OCI-LY7 (cell line): ENCODE results near the gene RNGTT. TPM values are rescaled to one million over a fixed set of nuclear protein-coding genes. Genes with fewer than 3 reads are reported as not detected.

Experiments used
- BruUV-seq: library from RNA; stranded (reverse); fragments of 400-500 nt; replicated peaks from 2 replicates; lab custom pipeline; 2021; lab: Mats Ljungman, UMichigan
- CTCF ChIA-PET: fragments of 300-600 bp; sonication (Branson Sonifier 250); formaldehyde crosslinking; loops from one replicate; lab custom pipeline; 2022; ENCODE audit warnings: antibody characterized with exemption; ENCODE audit not compliant: unreplicated experiment; lab: Charles Lee
- POLR2A ChIA-PET: fragments of 300-600 bp; sonication (Branson Sonifier 250); formaldehyde crosslinking; loops from one replicate; lab custom pipeline; 2022; ENCODE audit warnings: antibody characterized with exemption; lab: Charles Lee
- DNase-seq: peaks from one replicate; pipeline ENCODE4 v3.0.0-alpha.2; 2015; ENCODE audit warnings: low spot score
- H2AFZ ChIP-seq: fragments of 200-600 bp; sonication (generic), shearing (Covaris generic); 2 replicates; pipeline ENCODE4 v1.6.1; 2014; ENCODE audit warnings: mild to moderate bottlenecking, antibody characterized with exemption, low read length, moderate library complexity
- H3K27ac ChIP-seq: fragments of 200-600 bp; sonication (generic); 2 replicates; pipeline ENCODE4 v1.5.1; 2014; ENCODE audit warnings: mixed run types, low read depth, mild to moderate bottlenecking, moderate library complexity, low read length, inconsistent platforms; ENCODE audit not compliant: poor library complexity, severe bottlenecking
- H3K36me3 ChIP-seq: fragments of 200-600 bp; sonication (generic); 2 replicates; pipeline ENCODE4 v1.6.1; 2014; ENCODE audit warnings: mild to moderate bottlenecking, antibody characterized with exemption, low read length, moderate library complexity, mixed read lengths; ENCODE audit not compliant: insufficient read depth
- H3K4me1 ChIP-seq: fragments of 200-600 bp; sonication (generic); 2 replicates; pipeline ENCODE4 v1.5.1; 2014; ENCODE audit warnings: mild to moderate bottlenecking, low read length; ENCODE audit not compliant: insufficient read depth, poor library complexity, severe bottlenecking
- H3K4me2 ChIP-seq: fragments of 200-600 bp; sonication (generic); 2 replicates; pipeline ENCODE4 v1.6.1; 2014; ENCODE audit warnings: mild to moderate bottlenecking, low read length
- H3K4me3 ChIP-seq: fragments of 200-600 bp; sonication (generic); 2 replicates; pipeline ENCODE4 v1.5.1; 2014; ENCODE audit warnings: mild to moderate bottlenecking, low read depth, low read length; ENCODE audit not compliant: poor library complexity, severe bottlenecking
- H3K79me2 ChIP-seq: fragments of 200-600 bp; sonication (generic); 2 replicates; pipeline ENCODE4 v1.6.1; 2016; ENCODE audit warnings: low read depth, mild to moderate bottlenecking, low read length, moderate library complexity, mixed read lengths; ENCODE audit not compliant: insufficient read depth
- H3K9me2 ChIP-seq: fragments of 200-600 bp; sonication (generic); 2 replicates; pipeline ENCODE4 v1.6.1; 2016; ENCODE audit warnings: mild to moderate bottlenecking, low read length, mixed read lengths; ENCODE audit not compliant: insufficient read depth
- H3K9me3 ChIP-seq: fragments of 200-600 bp; sonication (generic); 2 replicates; pipeline ENCODE4 v1.6.1; 2014; ENCODE audit warnings: mild to moderate bottlenecking, mixed run types, low read length, mixed read lengths
- H4K20me1 ChIP-seq: fragments of 200-600 bp; sonication (generic); 2 replicates; pipeline ENCODE4 v1.6.1; 2014; ENCODE audit warnings: mild to moderate bottlenecking, antibody characterized with exemption, low read length, moderate library complexity, mixed read lengths; ENCODE audit not compliant: insufficient read depth
- EZH2phosphoT487 ChIP-seq: fragments of 200-600 bp; sonication (generic); IDR thresholded peaks from 2 replicates; pipeline ENCODE4 v1.6.1; 2018; ENCODE audit warnings: low read depth, borderline replicate concordance, mild to moderate bottlenecking, mixed run types, antibody characterized with exemption, low read length, moderate library complexity, mixed read lengths
- intact Hi-C: fragments of 100-400 bp; cut with micrococcal nuclease; formaldehyde crosslinking; loops from one replicate; pipeline ENCODE4 v1.10.0; 2022; ENCODE audit not compliant: unreplicated experiment
- total RNA-seq, 2 experiments: library from RNA; depleted of rRNA in 1 of 2; stranded (reverse); fragments of >200 nt in 1 of 2; shearing (Covaris generic) in 1 of 2; gene quantifications; 2 replicates each; pipeline ENCODE4 v1.2.3, GENCODE V29; 2014 to 2022
- TF ChIP-seq, protein P1 (sequence below): fragments of 200-600 bp; sonication (generic); conservative IDR thresholded peaks from 2 replicates; pipeline ENCODE4 v1.5.1; 2014; ENCODE audit warnings: mild to moderate bottlenecking, antibody characterized with exemption, low read length, moderate library complexity, mixed read lengths

RNGTT gene
- total RNA-seq, 2 experiments from 2014 or later = 38.2 to 41.7 TPM

DNA sequence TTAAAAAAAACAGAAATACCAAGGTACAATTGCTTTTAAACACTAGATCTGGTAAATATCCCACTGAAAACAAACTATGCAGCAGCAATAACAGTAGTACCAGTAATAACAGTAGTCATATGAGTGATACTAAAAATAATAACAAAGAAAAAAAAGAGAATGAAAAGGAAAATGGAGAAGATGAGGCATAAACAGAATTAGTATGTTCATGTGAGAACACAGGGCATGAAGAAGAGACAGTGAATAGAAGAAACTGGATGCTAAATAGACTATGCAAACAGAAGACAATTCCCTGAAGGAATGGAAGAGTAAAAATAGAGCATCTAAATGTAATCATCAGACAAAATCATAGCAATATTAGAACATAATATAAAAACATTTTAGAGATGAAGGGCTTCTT lies 121.1 kb downstream of the RNGTT start:
- Histone ChIP-seq H3K4me3 (no peak overlapping the region), H3K4me1 (no peaks in the 10 kb centered on the region), H3K79me2 (no peaks in the 10 kb centered on the region), H2AFZ (no peak overlapping the region), H3K9me3 (no peaks in the 10 kb centered on the region), H3K36me3 (peaks cover 32% of the 10 kb centered on the region), H3K4me2 (no peak overlapping the region), H3K27ac (no peak overlapping the region), H3K9me2 (no peaks in the 10 kb centered on the region), H4K20me1 (no peaks in the 10 kb centered on the region)
- BruUV-seq = no TSS peak
- intact Hi-C loops = no loop called here
- ChIA-PET CTCF (no interaction called here), POLR2A (no interaction called here)
- no peak for DNase-seq
- TF ChIP-seq EZH2phosphoT487 = no peak
- TF ChIP-seq, protein P1, sequence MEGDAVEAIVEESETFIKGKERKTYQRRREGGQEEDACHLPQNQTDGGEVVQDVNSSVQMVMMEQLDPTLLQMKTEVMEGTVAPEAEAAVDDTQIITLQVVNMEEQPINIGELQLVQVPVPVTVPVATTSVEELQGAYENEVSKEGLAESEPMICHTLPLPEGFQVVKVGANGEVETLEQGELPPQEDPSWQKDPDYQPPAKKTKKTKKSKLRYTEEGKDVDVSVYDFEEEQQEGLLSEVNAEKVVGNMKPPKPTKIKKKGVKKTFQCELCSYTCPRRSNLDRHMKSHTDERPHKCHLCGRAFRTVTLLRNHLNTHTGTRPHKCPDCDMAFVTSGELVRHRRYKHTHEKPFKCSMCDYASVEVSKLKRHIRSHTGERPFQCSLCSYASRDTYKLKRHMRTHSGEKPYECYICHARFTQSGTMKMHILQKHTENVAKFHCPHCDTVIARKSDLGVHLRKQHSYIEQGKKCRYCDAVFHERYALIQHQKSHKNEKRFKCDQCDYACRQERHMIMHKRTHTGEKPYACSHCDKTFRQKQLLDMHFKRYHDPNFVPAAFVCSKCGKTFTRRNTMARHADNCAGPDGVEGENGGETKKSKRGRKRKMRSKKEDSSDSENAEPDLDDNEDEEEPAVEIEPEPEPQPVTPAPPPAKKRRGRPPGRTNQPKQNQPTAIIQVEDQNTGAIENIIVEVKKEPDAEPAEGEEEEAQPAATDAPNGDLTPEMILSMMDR = no peak

GRCh38 chr6:88840796-88841539 lies 122.5 kb downstream of the RNGTT start:
- BruUV-seq = no TSS peak
- POLR2A ChIA-PET = interaction anchor here (2.4 kb wide), 1 partner anchor 17 kb away, joined by 13 read pairs; no protein-coding TSS in a partner anchor
- no peaks in the 10 kb centered on the region for H3K9me2 ChIP-seq

More at GRCh38 chr6:88840796-88841539, 122.5 kb downstream of the RNGTT start:
- H3K4me2 ChIP-seq = no peak overlapping the region
- CTCF ChIA-PET = no interaction called here
- no peak for DNase-seq
- H3K4me3 ChIP-seq = no peak overlapping the region
- intact Hi-C loops = no loop called here
- H2AFZ ChIP-seq = no peak overlapping the region
- no peaks in the 10 kb centered on the region for H4K20me1 ChIP-seq
- no peaks in the 10 kb centered on the region for H3K4me1 ChIP-seq
- H3K9me3 ChIP-seq = no peaks in the 10 kb centered on the region; the same call in 1 of the 2 replicates
- H3K36me3 ChIP-seq = peaks cover 44% of the 10 kb centered on the region
- no peak overlapping the region for H3K27ac ChIP-seq
- no peaks in the 10 kb centered on the region for H3K79me2 ChIP-seq
- TF ChIP-seq, protein P1 = no peak
- no peak for TF ChIP-seq EZH2phosphoT487
